A673 (cell line): Measurements from ENCODE around the gene FGF3. TPM values are rescaled to one million over a fixed set of nuclear protein-coding genes. Genes with fewer than 3 reads are reported as not detected.

Experiments used
- Bru-seq: library from RNA; stranded (reverse); fragments of 400-500 nt; gene quantifications from one replicate; lab custom pipeline; 2021; lab: Mats Ljungman, UMichigan
- BruChase-seq, 2 experiments: library from RNA; stranded (reverse); fragments of 400-500 nt; gene quantifications; one replicate each; lab custom pipeline; 2021; lab: Mats Ljungman, UMichigan
- BruUV-seq: library from RNA; stranded (reverse); fragments of 400-500 nt; replicated peaks from 2 replicates; lab custom pipeline; 2021; lab: Mats Ljungman, UMichigan
- CTCF ChIA-PET: fragments of 300-600 bp; sonication (Branson Sonifier 250); formaldehyde crosslinking; loops from one replicate; lab custom pipeline; 2022; ENCODE audit warnings: antibody characterized with exemption; lab: Charles Lee
- POLR2A ChIA-PET: fragments of 300-600 bp; sonication (Branson Sonifier 250); formaldehyde crosslinking; loops from one replicate; lab custom pipeline; 2022; ENCODE audit warnings: antibody characterized with exemption; ENCODE audit not compliant: low non-redundant PET; lab: Charles Lee
- DNase-seq: peaks from one replicate; pipeline ENCODE4 v3.0.0-alpha.2; 2015; ENCODE audit warnings: low spot score
- H3K27ac ChIP-seq: fragments of 200-600 bp; sonication (generic); 2 replicates; pipeline ENCODE4 v1.5.1; 2016; ENCODE audit warnings: mixed run types, low read depth, mild to moderate bottlenecking, mixed read lengths, antibody characterized with exemption, low read length; ENCODE audit not compliant: poor library complexity, severe bottlenecking
- H3K27me3 ChIP-seq: fragments of 200-600 bp; sonication (generic); replicated peaks from 2 replicates; pipeline ENCODE4 v1.6.1; 2017; ENCODE audit warnings: mixed run types, low read depth, mild to moderate bottlenecking, mixed read lengths, antibody characterized with exemption, low read length; ENCODE audit not compliant: insufficient read depth, poor library complexity
- H3K36me3 ChIP-seq: fragments of 200-600 bp; sonication (generic); 2 replicates; pipeline ENCODE4 v1.6.1; 2016; ENCODE audit warnings: mixed run types, mild to moderate bottlenecking, mixed read lengths, antibody characterized with exemption, low read length; ENCODE audit not compliant: insufficient read depth, poor library complexity, severe bottlenecking
- H3K4me1 ChIP-seq: fragments of 200-600 bp; sonication (generic); 2 replicates; pipeline ENCODE4 v1.6.1; 2017; ENCODE audit warnings: mixed run types, mild to moderate bottlenecking, mixed read lengths, antibody characterized with exemption, low read length; ENCODE audit not compliant: insufficient read depth, poor library complexity, severe bottlenecking
- H3K4me3 ChIP-seq: fragments of 200-600 bp; sonication (generic); 2 replicates; pipeline ENCODE4 v1.5.1; 2016; ENCODE audit warnings: low read depth, mixed run types, mild to moderate bottlenecking, mixed read lengths, low read length; ENCODE audit not compliant: poor library complexity, severe bottlenecking
- H3K9me3 ChIP-seq: fragments of 200-600 bp; sonication (generic); 2 replicates; pipeline ENCODE4 v1.6.1; 2016; ENCODE audit warnings: mixed run types, low read depth, mild to moderate bottlenecking, mixed read lengths, antibody characterized with exemption, low read length; ENCODE audit not compliant: poor library complexity, severe bottlenecking
- EZH2 ChIP-seq: fragments of 200-600 bp; sonication (generic); IDR thresholded peaks from 2 replicates; pipeline ENCODE4 v1.6.1; 2017; ENCODE audit warnings: borderline replicate concordance, low read depth, mild to moderate bottlenecking, mixed read lengths, antibody characterized with exemption, low read length; ENCODE audit not compliant: poor library complexity, severe bottlenecking
- intact Hi-C: fragments of 100-400 bp; cut with micrococcal nuclease; formaldehyde crosslinking; loops from one replicate; pipeline ENCODE4 v1.10.0; 2022; ENCODE audit not compliant: unreplicated experiment
- long read RNA-seq: library from polyadenylated mRNA; stranded (forward); transcript quantifications from one replicate; pipeline ENCODE4 v2.0.0, GENCODE V29; 2022
- total RNA-seq: library from RNA; stranded (reverse); gene quantifications from 2 replicates; pipeline ENCODE4 v1.2.3, GENCODE V29; 2021
- TF ChIP-seq, protein P1 (sequence below): fragments of 300-800, 200-600 bp; sonication (generic); conservative IDR thresholded peaks from 2 replicates; pipeline ENCODE4 v1.5.1; 2017; ENCODE audit warnings: low read depth, mild to moderate bottlenecking, antibody characterized with exemption, low read length, moderate library complexity, mixed read lengths

FGF3 gene
- total RNA-seq = not detected in 2 replicates
- not detected for Bru-seq, nascent RNA
- BruChase-seq, experiment 1, labeled RNA remaining after a 2-hour chase = not detected
- BruChase-seq, experiment 2, labeled RNA remaining after a 6-hour chase = not detected
- long read RNA-seq = 0 reads

DNA sequence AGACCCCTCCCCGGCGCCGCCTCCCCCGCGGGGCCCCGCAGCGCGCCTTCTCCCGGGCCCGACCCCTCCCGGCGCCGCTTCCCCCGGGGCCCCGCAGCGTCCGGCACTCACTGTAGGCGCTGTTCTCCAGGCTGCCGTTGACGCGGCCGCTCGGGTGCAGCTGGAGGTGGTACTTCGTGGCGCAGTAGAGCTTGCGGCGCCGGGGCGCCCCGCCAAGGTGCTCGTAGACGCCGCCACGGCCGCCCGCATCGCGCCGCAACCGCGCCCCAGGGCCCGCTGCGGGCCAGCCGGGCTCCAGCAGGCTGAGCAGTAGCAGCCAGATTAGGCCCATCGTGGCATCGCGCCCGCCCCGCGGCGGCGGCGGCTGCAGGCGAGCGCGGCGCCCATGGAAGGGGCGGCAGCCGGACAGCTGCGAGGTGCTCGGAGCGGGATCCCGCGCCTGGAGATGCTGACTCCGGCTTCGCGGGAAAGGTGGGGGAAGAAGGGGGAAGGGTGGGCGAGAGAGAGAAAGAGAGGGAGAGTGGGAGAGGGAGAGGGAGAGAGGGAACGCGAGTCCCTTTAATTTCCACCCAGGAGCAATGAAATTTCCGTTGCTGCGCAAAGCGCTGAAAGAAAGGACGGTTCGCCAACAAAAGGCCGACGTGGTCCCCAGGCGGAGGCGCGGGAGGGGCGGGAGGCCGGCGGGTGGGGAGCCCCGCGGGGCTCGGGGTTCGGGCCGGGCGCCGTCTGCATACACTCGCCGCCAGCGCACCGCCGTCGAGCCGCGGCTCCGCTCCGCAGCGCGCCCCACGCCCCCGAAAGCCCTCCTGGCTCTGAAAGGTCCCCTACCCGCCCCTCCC is at the start of gene FGF3:
Gene FGF3 (minus strand): TSS at position 814 of the 839 bp plus-strand sequence. CDS start 483 bp downstream, at position 331.
- peak; percentile 25 for DNase-seq
- no peak within 1 kb of the TSS for H3K4me3 ChIP-seq
- no peaks in the 10 kb centered on the region for H3K36me3 ChIP-seq
- intact Hi-C loops = no loop called here
- H3K4me1 ChIP-seq = peaks cover 6% of the 10 kb centered on the region
- no TSS peak for BruUV-seq
- ChIA-PET POLR2A (no interaction called here), CTCF (no interaction called here)
- H3K27me3 ChIP-seq = peaks cover 95% of the 10 kb centered on the region
- no peak within 1 kb of the TSS for H3K27ac ChIP-seq
- H3K9me3 ChIP-seq = no peaks in the 10 kb centered on the region
- TF ChIP-seq EZH2 = peak; percentile 100
- TF ChIP-seq, protein P1, sequence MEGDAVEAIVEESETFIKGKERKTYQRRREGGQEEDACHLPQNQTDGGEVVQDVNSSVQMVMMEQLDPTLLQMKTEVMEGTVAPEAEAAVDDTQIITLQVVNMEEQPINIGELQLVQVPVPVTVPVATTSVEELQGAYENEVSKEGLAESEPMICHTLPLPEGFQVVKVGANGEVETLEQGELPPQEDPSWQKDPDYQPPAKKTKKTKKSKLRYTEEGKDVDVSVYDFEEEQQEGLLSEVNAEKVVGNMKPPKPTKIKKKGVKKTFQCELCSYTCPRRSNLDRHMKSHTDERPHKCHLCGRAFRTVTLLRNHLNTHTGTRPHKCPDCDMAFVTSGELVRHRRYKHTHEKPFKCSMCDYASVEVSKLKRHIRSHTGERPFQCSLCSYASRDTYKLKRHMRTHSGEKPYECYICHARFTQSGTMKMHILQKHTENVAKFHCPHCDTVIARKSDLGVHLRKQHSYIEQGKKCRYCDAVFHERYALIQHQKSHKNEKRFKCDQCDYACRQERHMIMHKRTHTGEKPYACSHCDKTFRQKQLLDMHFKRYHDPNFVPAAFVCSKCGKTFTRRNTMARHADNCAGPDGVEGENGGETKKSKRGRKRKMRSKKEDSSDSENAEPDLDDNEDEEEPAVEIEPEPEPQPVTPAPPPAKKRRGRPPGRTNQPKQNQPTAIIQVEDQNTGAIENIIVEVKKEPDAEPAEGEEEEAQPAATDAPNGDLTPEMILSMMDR = no peak

DNA sequence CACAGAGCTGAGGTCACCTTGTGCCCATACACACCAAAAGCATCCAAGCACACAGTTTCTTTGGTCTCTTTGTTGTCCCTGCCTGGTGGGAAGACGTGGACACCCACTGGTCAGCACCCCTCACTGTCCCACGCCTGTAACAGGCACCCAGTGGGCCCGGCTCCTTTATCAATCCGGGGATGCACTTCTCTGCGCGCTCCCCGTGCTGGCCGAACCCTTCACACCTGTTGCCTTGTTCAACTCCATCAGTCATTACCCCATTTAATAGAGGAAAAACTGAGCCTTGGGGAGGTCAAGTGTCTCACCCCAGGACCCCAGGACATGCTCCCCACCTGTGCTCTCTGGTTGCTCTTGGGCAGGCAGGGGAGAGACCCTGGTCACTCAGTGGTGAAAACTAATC is 49.7 kb upstream of the FGF3 start:
- Histone ChIP-seq H3K36me3 (no peaks in the 10 kb centered on the region), H3K27ac (no peak overlapping the region), H3K9me3 (no peaks in the 10 kb centered on the region), H3K27me3 (no peaks in the 10 kb centered on the region), H3K4me1 (no peaks in the 10 kb centered on the region), H3K4me3 (no peak overlapping the region)
- no peak for TF ChIP-seq EZH2
- TF ChIP-seq, protein P1 = no peak
- POLR2A ChIA-PET = no interaction called here
- DNase-seq = no peak
- CTCF ChIA-PET = no interaction called here
- intact Hi-C loops = no loop called here
- no TSS peak for BruUV-seq

DNA sequence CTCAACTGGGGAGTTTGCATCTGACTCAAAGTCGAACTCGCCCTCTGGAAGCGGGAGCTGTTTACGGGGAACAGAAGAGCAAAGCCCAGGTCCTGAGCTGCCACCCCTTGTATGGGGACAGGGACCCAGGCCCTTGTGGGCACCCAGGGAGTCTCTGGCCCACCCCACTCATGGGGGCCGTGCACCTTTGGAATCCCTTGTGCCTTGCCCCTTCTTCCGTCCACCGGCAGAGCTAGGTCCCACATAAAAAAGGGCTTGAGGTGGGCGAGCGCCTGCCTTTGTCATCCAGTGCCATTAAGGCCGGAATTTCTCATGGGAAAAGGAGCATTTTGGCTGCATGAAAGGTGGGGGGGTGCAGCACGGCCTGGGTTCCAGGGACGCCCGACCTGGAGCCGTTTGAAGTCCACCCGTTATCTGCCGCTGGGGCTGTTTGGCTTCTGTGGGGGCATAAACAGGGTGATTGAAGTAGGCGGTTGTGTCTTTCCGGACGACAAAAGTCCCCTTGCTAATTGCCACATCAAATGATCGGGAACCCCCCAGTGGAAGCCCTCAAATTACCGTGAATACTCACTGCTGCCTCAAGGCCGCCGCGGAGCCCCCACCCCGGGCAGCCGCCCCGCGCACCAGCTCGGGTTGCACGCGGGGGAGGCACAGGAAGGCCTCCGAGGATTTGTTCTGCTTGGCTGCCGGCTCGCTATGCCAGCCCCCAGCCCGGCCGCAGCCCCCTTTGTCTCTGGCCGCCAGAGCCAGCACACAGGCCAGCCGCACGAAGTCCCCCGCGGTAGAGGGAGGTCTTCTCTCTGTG is 49.0 kb upstream of the FGF3 start:
- Histone ChIP-seq H3K4me1 (no peaks in the 10 kb centered on the region), H3K36me3 (no peaks in the 10 kb centered on the region), H3K9me3 (no peaks in the 10 kb centered on the region), H3K27me3 (no peaks in the 10 kb centered on the region), H3K27ac (no peak overlapping the region), H3K4me3 (no peak overlapping the region)
- intact Hi-C loops = no loop called here
- ChIA-PET CTCF (no interaction called here), POLR2A (interaction anchor here (0.6 kb wide), 1 partner anchor 339 kb away, joined by 4 read pairs; no protein-coding TSS in a partner anchor)
- TF ChIP-seq, protein P1 = no peak
- TF ChIP-seq EZH2 = no peak
- no peak for DNase-seq
- no TSS peak for BruUV-seq
